Measurements from ENCODE around the gene RFK. TPM values are rescaled to one million over a fixed set of nuclear protein-coding genes. Genes with fewer than 3 reads are reported as not detected.
"Not testable (repeated sequence)": the region's sequence is repeated elsewhere in the genome, so short reads cannot be mapped to it uniquely, and the experiment has no call there.

Gene RFK
- polyA plus RNA-seq, 3 donors: 20.4 to 26.4 (median 21.9) TPM

DNA sequence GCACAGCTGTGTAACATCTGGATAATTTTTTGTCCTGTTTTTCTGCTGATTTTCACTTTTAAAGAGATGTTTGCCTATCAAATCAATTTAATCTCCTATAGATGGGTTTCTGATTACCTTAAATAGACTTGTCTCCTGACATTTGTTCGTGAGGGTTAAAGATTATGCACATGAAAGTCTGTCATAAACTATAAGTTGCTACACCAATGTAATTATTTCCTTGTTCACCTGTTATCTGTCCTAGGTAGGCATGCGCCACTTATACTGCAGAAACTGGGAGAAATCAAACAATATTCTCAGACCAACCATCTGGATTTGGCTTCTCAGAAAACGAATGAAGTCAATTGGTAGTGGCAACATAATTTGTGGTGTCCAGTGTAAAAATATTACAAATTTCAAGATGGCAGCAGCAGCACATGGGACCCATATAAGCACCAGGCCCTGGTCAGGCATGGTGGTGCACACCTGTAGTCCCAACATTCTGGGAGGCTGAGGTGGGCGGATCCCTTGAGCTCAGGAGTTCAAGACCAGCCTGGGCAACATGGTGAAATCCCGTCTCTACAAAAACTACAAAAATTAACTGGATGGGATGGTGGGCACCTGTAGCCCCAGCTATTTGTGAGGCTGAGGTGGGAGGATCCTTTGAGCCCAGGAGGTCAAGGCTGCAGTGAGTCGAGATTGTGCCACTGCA is 20.3 kb downstream of the RFK start:
- no peak for DNase-seq

DNA sequence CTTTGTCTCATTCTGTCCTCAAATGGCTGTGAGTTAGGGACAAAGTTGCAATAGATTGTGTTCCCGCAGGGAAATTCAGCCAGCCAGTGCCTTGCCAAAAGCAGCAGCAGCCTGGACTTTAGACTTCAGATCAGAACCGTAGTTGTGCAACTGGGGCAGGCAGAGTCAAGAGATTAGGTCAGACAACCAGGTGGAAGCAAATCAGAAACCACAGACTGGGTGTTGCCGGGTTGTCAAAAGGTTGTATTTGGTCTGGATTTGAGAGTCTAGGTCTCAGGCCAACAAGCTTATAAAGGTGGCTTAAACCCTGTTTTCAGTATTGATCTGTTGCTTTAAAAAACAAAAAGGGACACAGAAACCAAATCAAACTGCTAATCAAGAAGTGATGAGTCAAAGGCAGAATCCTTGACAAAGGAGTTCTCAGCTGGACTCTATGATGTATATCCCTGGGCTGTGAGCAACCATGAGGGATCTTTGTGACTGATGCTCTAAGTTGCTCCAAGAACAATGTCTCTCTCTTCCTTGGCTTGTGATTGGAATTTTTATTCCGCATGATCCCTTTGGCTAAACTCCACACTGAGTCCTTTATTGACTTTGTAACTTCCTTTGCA is 20.9 kb downstream of the RFK start:
- DNase-seq: no peak

DNA sequence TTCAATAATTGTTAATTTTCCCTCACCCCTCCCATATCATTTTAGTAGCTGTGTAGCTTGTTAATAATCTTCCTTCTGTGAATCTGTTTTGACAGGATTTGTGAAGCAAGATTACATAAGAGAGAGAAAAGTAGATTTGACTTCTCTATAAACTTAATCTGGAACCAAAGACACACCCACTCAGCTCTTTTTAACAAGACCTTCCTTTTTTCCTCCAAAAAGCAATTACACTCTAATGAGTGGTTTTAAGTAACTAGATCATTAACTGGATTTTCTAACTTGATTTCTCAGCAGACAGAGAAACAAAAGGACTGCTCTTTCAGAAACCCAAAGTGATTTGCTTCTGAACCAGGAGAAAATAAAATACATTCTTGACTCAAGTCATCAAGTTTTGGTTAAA is 21.9 kb downstream of the RFK start:
- DNase-seq: no peak

DNA sequence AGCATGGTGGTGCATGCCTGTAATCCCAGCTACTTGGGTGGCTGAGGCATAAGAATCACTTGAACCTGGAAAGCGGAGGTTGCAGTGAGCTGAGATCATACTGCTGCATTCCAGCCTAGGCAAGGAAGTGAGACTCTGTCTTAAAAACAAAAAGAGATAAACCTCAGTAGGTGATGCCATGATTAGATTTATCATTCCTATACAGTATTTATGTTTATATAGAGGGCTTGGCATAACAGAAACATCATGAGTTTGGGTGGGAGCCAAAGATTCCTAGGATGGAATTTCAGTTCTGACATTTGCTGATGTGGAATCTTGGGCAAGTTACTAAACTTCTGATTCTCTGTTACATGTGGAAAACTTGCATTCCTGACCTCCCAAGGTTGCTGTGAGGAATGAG is 22.3 kb downstream of the RFK start:
- no peak for DNase-seq

DNA sequence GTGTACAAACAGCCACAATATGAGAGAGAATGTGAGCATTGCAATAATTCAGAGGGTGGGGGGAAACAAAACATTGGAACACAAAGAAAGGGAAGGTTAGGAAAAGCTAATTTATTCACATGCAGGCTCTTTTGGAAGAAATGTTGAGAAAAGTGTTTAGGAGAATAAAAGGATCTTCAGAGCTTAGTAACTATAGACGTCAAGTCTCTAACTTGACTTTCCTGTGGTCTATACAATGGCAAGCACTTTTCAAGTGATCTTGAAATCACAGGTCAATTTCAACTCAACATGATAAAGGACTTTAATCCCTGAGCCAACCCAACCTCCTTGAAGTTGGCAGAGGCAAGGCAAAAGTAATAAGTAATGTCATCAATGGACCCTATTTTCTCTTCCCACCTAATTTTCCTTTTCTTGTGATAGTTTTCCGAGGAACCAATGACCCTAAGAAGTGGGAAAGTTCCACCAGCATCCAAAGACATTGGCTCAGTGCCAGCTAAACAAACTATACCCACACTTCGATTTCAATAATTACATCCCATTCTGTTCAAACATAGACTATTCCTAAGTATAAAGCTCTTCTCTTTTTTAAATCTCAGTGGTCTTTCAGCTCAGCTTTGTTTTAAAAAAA is 23.7 kb downstream of the RFK start:
- no peak for DNase-seq

DNA sequence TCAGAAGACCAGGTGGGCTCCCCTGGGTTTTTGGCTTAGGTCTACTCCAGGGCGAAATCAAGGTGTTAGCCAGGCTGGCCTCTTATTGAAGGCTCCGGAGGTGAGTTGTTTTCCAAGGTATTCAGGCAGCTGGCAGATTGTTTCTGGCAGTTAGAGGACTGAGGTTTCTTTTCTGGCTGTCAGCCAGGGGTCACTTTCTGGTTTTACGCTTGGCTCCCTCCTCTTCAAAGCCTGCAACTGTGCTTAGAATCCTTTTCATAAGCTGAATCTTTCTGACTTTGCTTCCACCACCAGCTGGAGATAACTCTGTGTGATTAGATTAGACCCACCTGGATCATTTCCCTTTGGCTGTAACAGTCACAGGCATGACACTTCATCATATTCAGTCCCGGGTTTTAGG is 24.6 kb downstream of the RFK start:
- peak; percentile 86 for DNase-seq

DNA sequence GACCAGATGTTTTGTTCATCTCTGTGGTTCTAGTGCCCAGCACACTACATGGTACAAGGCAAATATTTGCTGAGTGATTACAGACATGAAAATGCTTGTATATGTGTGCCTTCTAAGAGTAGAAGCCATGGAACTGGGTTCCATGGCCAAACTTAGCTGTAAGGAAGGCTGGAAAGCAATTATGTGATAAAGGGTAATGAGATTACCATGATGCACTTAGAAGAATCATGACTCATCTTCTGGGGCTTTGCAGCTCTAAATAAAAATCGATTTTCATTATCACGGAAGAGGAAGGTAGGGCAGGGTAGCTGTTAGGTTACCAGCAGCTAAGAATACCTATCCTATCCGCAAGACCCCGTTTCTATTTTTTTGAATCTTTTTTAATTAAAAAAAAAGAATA is 28.0 kb downstream of the RFK start:
- DNase-seq: no peak

DNA sequence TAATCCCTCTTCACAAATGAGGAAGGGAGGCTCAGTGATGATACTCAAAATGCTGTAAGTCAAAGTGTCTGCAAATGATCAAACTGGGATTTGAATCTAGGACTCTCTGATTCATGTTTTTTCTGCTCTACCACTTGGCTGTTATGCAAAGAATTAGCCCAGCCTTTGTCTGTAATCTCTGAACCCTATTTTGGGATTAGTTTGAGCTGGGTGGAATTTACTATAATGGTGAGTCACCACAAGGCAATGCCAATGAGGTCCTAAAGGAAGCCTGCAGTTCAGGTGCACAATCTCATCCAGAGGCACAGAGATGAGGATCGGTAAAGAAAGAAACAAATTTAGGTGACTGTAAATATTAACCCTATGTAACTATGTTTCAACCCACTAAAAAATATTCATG is 29.2 kb downstream of the RFK start:
- no peak for DNase-seq

DNA sequence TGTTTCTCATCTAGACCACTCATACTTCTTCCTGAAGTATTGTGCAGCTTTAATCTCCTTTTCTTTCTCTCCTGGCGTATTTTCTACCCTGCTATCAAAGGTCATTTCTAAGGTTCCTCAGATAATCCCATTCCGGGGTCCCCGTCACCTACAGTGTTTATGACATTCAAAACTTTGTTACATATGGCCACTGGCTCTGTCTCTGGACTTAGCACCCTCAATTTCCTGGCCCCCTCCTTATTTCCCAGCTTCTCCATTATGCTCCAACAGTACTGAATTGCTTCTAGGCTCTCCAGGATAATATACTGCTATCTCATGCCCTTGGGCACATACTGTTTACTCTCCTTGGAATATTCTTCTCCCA is 31.2 kb downstream of the RFK start:
- no peak for DNase-seq

DNA sequence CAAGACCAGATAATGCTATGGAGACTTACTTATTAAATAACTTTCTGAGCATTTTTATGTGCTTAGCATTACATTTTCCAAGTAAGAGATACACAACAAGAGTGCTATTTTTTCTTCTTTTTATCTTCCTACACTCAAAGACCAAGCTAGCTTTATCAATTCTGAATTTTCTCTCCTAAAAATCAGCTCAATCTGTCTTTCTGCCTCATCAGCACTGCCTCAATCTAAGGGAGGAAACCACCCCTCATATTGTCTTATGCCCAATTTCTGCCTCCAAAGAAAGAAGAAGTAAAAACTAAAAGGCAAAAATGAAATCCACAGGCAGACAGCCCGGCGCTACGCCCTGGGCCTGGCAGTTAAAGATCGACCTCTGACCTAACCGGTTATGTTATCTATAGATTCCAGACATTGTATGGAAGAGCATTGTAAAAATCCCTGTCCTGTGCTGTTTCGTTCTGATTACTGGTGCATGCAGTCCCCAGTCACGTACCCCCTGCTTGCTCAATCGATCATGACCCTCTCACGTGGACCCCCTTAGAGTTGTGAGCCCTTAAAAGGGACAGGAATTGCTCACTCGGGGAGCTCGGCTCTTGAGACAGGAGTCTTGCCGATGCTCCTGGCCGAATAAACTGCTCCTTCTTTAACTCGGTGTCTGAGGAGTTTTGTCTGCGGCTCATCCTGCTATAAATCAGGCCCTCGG is 31.7 kb downstream of the RFK start:
- DNase-seq: not testable (repeated sequence)

DNA sequence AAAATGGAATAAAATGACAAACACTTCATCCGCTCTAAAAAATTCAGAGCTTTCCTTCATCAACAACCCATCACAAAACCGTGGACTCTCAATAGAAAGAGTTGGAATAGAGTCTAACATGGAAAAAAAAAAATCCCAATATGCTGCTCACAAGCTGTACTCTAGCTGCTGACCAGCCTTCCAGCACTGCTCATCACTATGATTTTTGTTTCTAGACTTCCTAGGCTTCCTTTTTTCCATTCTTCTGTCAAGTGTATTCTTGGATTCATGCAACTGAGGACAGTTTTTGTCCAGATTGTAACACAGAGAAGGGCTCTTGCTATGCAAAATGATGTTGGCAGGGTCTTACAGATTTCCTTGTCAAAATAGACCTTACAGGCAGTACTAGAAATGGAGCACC is 34.5 kb downstream of the RFK start:
- DNase-seq: no peak

DNA sequence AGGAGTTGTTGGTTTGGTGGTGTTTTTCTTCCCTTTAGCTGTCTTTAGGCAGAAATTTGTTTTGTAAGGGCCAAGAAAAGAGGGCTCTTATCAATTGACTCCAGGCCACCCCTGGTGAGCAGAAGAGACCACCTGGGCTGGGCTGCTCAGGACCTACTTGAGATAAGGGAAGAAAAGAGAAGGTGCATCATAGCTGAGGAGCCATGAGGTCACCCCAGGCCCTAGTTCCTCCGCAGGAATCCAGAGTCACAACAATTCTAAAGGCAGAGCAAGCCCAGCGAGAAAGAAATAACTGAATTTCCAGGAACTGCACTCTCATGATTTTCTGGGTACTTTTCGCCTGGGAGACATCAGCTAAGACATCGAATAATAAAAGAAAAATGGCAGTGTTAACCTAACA is 34.9 kb downstream of the RFK start:
- no peak for DNase-seq

DNA sequence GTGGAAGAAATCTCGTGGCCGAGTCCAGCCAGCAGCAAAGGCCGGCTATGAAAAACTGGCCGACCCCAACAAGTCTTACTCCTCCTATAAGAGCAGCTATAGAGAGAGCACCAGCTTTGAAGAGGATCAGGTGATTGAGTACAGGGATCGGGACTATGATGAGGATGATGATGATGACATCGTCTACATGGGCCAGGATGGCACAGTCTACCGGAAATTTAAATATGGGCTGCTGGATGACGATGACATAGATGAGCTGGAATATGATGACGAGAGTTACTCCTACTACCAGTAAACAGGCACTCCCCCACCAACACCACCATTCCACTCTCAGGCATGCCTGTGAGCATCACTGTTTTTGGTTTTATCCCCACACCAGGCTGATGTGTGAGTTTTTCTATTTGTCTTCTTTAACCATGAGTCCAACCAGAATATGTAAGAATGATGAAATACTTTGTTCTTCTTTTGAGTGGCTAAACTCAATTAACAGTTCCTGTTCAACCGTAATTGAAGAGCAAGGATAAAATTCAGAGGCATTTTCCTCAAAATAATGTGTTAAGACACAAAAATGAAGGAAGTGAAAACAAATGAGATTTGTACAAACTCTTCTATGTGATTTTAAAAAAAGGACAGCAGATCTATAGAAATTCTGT is 35.5 kb downstream of the RFK start:
- DNase-seq: no peak

DNA sequence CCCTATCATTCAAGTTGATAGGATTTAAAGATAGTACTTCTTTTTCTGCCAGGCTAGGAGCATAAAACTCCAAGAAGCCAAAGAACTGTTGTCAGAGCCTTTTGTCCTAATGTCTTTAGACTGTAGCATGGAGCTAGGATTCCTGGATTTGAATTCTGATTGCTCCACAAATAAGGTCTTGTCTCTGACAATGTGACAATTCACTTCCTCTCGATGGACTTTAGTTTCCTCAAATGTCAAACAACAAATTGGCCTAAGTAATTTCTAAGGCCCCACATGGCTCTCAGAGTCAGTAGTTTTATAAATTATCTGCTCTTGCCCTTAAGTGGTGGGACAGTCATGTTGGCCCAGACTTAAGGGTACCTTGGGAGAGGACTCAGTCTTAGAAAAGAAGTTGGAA is 36.7 kb downstream of the RFK start:
- DNase-seq: no peak

DNA sequence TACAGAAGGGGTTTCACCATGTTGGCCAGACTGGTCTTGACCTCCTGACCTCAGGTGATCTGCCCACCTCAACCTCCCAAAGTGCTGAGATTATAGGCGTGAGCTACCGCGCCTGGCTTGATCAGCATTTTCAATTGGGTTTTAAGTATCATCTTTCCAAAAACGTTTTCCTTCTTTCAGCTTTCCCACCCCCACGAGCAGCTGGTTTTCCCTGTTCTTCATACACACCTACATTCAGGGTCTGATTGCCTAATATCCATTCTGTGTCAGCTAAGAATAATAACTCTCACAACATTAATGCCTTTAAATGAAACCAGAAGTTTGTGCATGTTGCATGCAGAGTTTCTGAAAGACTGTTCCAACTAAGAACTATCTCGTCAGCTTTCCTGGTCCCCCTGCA is 38.3 kb downstream of the RFK start:
- no peak for DNase-seq

DNA sequence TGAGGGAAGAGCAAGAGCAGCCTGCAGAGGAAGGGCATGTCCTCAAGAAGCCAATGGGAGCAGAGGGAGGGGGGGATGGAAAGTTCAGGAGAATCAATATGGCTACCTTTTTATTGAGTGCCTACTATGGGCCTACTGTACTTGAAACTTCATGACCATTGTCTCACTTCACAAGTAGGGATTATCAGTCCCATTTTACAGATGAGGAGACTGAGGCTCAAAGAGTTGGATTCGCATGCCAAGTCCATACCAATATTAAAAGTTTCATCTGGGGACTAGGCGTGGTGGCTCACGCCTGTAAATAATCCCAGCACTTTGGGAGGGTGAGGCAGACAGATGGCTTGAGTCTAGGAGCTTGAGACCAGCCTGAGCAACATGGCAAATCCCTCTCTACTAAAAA is 40.0 kb downstream of the RFK start:
- no peak for DNase-seq

DNA sequence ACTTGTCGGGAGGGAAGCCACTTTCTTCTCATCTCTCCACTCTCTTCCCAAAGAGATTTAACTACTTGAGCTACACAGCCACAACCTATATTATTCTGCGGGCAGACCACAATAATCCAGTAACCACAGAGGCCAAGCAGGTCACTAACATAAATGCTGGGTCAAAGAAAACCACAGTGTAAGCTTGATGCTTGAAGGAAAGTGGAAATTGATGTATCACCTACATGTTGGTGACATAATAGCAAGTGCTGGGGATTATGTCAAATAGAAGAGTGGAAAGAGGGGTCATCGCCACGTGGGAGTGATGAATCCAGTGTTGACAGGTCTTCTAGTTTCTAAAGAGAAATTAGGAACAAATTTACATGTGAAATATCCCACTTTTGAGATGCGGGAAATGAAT is 40.9 kb downstream of the RFK start:
- DNase-seq: no peak

DNA sequence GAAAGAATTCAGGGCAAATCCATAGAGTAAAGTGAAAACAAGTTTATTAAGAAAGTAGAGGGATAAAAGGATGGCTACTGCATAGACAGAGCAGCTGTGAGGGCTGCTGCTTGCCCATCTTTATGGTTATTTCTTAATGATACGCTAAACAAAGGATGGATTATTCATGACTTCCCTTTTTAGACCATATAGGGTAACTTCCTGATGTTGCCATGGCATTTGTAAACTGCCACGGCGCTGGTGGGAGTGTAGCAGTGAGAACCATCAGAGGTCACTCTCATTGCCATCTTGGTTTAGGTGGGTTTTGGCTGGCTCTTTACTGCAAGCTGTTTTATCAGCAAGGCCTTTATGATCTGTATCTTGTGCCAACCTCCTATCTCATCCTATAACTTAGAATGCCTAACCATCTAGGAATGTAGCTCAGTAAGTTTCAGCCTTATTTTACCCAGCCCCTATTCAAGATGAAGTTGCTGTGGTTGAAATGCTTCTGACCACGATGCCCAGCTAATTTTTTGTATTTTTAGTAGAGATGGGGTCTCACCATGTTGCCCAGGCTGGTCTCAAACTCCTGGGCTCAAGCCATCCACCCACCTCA is 42.1 kb downstream of the RFK start:
- DNase-seq: no peak

DNA sequence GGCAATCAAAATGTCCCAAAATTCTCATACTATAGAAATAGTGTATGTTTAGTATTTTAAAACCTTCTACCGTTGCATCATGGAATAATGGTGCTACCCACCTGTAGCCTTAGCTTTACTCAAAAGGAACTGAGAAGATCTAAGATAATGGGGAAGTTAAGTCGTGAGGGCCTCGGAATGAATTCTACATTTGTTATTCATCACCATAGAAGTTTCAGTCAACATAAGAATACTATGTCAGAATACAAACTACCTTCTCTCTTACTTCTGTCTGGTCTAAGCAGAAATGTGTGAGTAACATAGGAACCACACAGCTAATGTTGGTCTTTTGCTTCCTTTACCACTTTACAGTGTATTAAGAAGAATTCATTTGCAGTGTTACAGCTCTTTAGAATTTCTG is 43.2 kb downstream of the RFK start:
- no peak for DNase-seq

DNA sequence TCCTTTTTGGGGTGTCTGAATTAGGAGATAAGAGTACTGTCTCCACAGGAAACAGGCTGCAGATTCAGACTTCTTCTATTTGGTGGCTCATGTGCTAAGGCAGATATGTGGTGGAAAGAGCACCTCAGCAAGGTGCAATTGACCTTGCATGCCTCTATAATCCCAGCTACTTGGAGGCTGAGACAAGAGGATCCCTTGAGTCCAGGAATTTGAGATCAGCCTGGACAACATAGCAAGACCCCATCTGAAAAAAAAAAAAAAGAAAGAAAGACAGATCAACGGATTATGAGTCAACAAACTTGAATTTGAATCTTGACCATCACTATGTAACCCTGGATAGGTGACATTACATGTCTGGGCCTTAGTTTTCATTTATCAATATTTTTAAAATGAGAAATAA is 44.4 kb downstream of the RFK start:
- DNase-seq: no peak

DNA sequence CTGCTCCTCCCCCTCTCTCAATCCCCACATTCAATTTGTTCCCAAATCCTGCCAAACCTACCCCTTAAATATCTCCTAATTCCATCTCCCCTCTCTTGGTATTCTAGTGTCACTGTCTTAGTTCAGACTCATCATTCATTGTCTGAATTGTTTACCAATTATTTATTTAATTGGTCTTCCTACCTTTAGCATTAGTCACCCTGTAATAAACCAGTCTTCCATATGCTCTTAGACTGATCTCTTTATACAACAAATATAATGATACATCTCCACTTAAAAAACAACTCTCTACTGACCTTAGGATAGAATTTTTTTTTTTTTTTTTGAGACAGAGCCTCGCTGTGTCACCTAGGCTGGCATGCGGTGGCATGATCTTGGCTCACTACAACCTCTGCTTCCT is 51.4 kb downstream of the RFK start:
- DNase-seq: no peak

DNA sequence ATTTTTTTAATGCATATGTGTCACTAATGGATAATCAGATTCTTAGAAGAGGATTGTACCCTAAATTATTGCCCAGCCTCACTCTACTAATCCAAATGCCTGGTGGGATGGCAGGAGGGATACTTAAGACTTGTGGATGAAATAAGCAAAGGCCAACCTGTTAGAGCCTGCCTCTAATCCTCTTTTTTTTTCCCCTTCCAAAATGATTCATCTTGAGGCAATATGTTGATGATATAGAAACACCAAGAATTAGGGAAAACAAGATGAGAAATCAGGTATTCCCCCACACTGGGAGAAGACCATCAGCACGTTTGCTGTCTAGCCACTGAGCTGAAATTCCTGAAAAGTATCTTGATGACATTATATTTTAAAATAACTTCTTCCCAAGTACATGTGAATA is 52.0 kb downstream of the RFK start:
- DNase-seq: no peak
